Calu3 (cell line): ENCODE results near the gene XRCC6. TPM values are rescaled to one million over a fixed set of nuclear protein-coding genes. Genes with fewer than 3 reads are reported as not detected.
A peak's percentile ranks its signal among the peaks of the same experiment; 100 is the strongest.

Source experiments
- BruUV-seq: library from RNA; stranded (reverse); fragments of 400-500 nt; replicated peaks from 2 replicates; lab custom pipeline; 2021; lab: Mats Ljungman, UMichigan
- CTCF ChIA-PET: fragments of 300-600 bp; sonication (Branson Sonifier 250); formaldehyde crosslinking; loops from one replicate; lab custom pipeline; 2022; ENCODE audit warnings: antibody characterized with exemption; lab: Charles Lee
- DNase-seq: peaks from one replicate; pipeline ENCODE4 v3.0.0; 2022
- H3K27ac Mint-ChIP-seq: one replicate; pipeline ENCODE4 v1.8.0; 2022; ENCODE audit warnings: mixed read lengths; ENCODE audit not compliant: unreplicated experiment
- H3K27me3 Mint-ChIP-seq: one replicate; pipeline ENCODE4 v1.8.0; 2022; ENCODE audit warnings: mixed read lengths; ENCODE audit not compliant: unreplicated experiment
- H3K36me3 Mint-ChIP-seq: one replicate; pipeline ENCODE4 v1.8.0; 2022; ENCODE audit warnings: mild to moderate bottlenecking, moderate library complexity, mixed read lengths; ENCODE audit not compliant: insufficient read depth, unreplicated experiment
- H3K4me1 Mint-ChIP-seq: one replicate; pipeline ENCODE4 v1.8.0; 2022; ENCODE audit warnings: mild to moderate bottlenecking, low read depth, mixed read lengths; ENCODE audit not compliant: unreplicated experiment
- H3K4me3 Mint-ChIP-seq: one replicate; pipeline ENCODE4 v1.8.0; 2022; ENCODE audit warnings: mild to moderate bottlenecking, low read depth, moderate library complexity, mixed read lengths; ENCODE audit not compliant: unreplicated experiment
- H3K9me3 Mint-ChIP-seq: one replicate; pipeline ENCODE4 v1.8.0; 2022; ENCODE audit warnings: low read depth, mixed read lengths; ENCODE audit not compliant: unreplicated experiment
- intact Hi-C: fragments of 100-400 bp; cut with micrococcal nuclease; formaldehyde crosslinking; loops from one replicate; pipeline ENCODE4 v1.10.0; 2022; ENCODE audit not compliant: unreplicated experiment
- total RNA-seq: library from RNA; stranded (reverse); gene quantifications from 2 replicates; pipeline ENCODE4 v1.2.3, GENCODE V29; 2022
- TF ChIP-seq, protein P1 (sequence below): fragments of 200-600 bp; IDR thresholded peaks from one replicate; pipeline ENCODE4 v1.8.0; 2022; ENCODE audit warnings: antibody characterized with exemption; ENCODE audit not compliant: unreplicated experiment

Gene XRCC6
- total RNA-seq, 1 experiment from 2014 or later, result 401 TPM

DNA sequence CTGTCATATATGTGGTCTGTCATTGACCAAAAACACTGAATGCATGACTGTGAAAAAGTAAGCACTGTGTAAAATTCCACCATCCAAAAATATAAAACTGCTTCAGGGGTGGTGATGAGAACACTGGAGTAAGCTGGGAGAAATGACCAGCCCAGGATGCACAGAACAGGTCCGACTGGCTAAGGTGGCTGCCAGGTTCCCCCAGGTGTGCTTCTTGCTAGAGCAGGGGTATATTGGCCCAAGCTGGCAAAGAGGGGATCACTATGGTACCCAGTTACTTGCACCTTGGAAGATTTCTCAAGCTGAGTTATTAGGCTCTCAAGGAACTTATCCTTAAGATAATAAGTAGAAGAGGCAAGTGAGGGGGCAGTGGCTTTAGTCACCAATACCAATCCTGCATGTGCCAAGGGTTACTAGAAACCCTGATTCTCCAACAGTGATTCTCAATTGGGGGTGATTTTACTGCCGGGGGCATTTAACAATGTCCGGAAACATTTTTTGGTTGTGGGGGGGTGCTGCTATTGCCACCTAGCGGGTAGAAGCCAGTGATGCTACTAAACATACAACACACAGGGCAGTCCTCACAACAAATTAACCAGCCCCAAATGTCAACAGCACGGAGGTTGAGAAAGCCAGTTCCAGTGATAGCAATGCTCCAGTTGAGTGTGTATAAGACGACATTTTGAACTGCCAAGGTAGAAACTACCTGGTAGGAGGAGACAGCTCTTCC lies 51.9 kb downstream of the XRCC6 start:
- CTCF ChIA-PET, result interaction anchor here (1.6 kb wide), 1 partner anchor 15 kb away, joined by 3 read pairs; the partner anchor contains the start of gene SNU13
- BruUV-seq, result no TSS peak
- TF ChIP-seq, protein P1, sequence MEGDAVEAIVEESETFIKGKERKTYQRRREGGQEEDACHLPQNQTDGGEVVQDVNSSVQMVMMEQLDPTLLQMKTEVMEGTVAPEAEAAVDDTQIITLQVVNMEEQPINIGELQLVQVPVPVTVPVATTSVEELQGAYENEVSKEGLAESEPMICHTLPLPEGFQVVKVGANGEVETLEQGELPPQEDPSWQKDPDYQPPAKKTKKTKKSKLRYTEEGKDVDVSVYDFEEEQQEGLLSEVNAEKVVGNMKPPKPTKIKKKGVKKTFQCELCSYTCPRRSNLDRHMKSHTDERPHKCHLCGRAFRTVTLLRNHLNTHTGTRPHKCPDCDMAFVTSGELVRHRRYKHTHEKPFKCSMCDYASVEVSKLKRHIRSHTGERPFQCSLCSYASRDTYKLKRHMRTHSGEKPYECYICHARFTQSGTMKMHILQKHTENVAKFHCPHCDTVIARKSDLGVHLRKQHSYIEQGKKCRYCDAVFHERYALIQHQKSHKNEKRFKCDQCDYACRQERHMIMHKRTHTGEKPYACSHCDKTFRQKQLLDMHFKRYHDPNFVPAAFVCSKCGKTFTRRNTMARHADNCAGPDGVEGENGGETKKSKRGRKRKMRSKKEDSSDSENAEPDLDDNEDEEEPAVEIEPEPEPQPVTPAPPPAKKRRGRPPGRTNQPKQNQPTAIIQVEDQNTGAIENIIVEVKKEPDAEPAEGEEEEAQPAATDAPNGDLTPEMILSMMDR, result no peak
- H3K27ac Mint-ChIP-seq, result no peak overlapping the region
- no peaks in the 10 kb centered on the region for H3K27me3 Mint-ChIP-seq
- H3K9me3 Mint-ChIP-seq, result no peaks in the 10 kb centered on the region
- no peak overlapping the region for H3K4me3 Mint-ChIP-seq
- intact Hi-C loops, result no loop called here
- DNase-seq, result no peak
- H3K4me1 Mint-ChIP-seq, result peaks cover 12% of the 10 kb centered on the region
- peaks cover 59% of the 10 kb centered on the region for H3K36me3 Mint-ChIP-seq

DNA sequence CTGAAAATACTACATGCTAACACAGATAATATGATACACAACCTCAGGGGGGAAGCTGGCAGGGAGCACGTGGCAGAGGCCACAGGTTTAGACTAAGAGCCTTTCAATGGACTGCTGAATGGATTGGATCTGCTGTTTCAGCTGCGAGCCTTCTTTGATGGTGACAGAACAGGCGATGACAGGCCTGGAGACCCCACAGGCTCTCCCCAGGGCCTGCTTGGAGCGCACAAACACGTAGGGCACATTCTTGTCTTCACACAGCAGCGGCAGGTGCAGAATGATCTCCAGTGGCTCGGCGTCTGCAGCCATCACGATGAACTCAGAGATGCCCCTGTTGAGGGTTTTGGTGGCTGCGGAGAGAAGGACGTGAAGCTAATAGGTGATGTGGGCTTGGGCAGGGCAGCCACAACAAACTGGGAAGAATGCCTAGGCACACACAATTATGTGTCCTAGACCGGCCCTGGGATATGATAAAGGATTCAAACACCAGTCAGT lies 53.8 kb downstream of the XRCC6 start:
- Mint-ChIP-seq H3K4me1 (peaks cover 12% of the 10 kb centered on the region), H3K4me3 (no peak overlapping the region), H3K36me3 (peaks cover 65% of the 10 kb centered on the region), H3K27ac (no peak overlapping the region), H3K27me3 (no peaks in the 10 kb centered on the region), H3K9me3 (no peaks in the 10 kb centered on the region)
- BruUV-seq, result no TSS peak
- CTCF ChIA-PET, result interaction anchor here (0.6 kb wide), 1 partner anchor 915 kb away, joined by 4 read pairs; no protein-coding TSS in a partner anchor
- intact Hi-C loops, result no loop called here
- TF ChIP-seq, protein P1, result no peak
- DNase-seq, result no peak

DNA sequence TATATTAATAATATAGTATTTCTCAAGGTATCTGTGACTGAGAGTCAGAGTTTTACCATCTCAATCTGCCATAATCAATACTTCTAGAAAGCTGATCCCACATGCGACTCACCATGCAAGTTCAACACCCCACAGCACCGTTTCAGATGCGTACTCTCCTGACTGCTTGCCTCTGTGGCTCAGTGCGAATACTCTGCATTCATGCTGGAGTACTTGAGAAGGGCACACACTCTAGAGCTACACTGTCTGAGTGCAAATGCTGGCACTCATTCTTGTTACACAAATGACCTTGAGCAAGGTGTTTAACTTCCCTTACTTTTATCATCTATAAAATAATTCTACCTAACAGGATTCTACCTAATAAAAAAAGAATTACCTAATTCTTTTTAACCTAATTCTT lies 55.0 kb downstream of the XRCC6 start:
- no peak for DNase-seq
- BruUV-seq, result no TSS peak
- intact Hi-C loops, result no loop called here
- Mint-ChIP-seq H3K4me3 (no peak overlapping the region), H3K27me3 (no peaks in the 10 kb centered on the region), H3K36me3 (peaks cover 68% of the 10 kb centered on the region), H3K9me3 (no peaks in the 10 kb centered on the region), H3K27ac (no peak overlapping the region), H3K4me1 (peaks cover 11% of the 10 kb centered on the region)
- CTCF ChIA-PET, result no interaction called here
- TF ChIP-seq, protein P1, result no peak

DNA sequence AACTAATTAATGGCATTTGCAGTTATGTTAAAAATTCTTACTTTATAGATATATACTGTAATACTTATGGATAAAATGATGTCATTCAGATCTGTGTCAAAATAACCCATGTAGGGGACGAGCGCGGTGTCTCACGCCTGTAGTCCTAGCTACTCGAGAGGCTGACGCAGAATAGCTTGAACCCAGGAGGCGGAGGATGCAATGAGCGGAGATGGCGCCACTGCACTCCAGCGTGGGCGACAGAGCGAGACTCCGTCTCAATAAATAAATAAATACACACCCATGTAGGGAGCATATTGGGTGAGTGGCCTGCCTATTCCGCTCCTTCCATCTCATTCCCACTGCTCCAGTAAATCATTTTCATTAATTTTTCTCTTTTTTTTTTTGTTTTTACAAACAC lies 60.5 kb downstream of the XRCC6 start:
- intact Hi-C loops, result no loop called here
- TF ChIP-seq, protein P1, result no peak
- CTCF ChIA-PET, result no interaction called here
- H3K9me3 Mint-ChIP-seq, result no peaks in the 10 kb centered on the region
- peaks cover 7% of the 10 kb centered on the region for H3K4me1 Mint-ChIP-seq
- H3K36me3 Mint-ChIP-seq, result peaks cover 60% of the 10 kb centered on the region
- peak overlapping the region; percentile 99 for H3K27ac Mint-ChIP-seq
- H3K27me3 Mint-ChIP-seq, result no peaks in the 10 kb centered on the region
- peak overlapping the region; percentile 94 for H3K4me3 Mint-ChIP-seq
- no peak for DNase-seq
- BruUV-seq, result TSS peak; percentile 49
